HAP-1 (cell line): ENCODE results near the gene SCFD2.

Source experiments
- DNase-seq, 2 experiments: peaks; one replicate each; pipeline ENCODE4 v3.0.0-alpha.2; 2016 to 2020; ENCODE audit warnings: low spot score in 2 of 2
- H3K27me3 ChIP-seq: fragments of 250-450 bp; sonication (Bioruptor Pico); 2 replicates; pipeline ENCODE4 v1.5.1; 2020; ENCODE audit warnings: low read depth, mild to moderate bottlenecking, moderate library complexity
- H3K36me3 ChIP-seq: fragments of 250-450 bp; sonication (Bioruptor Pico); replicated peaks from 2 replicates; pipeline ENCODE4 v1.5.1; 2020; ENCODE audit warnings: mild to moderate bottlenecking
- H3K4me1 ChIP-seq: fragments of 250-450 bp; sonication (Bioruptor Pico); 2 replicates; pipeline ENCODE4 v1.5.1; 2020; ENCODE audit warnings: mild to moderate bottlenecking
- H3K4me3 ChIP-seq: fragments of 250-450 bp; sonication (Bioruptor Pico); 2 replicates; pipeline ENCODE4 v1.5.1; 2020; ENCODE audit warnings: mild to moderate bottlenecking, moderate library complexity
- H3K9me3 ChIP-seq: fragments of 250-450 bp; sonication (Bioruptor Pico); 2 replicates; pipeline ENCODE4 v1.5.1; 2020; ENCODE audit warnings: mild to moderate bottlenecking, moderate library complexity
- in situ Hi-C: fragments of 300-500 bp; cut with MboI; formaldehyde crosslinking; loops from 3 replicates; pipeline ENCODE4 v1.14.3; 2020; ENCODE audit warnings: low sequenced_read_pairs, inconsistent platforms, mixed read lengths

Gene SCFD2

DNA sequence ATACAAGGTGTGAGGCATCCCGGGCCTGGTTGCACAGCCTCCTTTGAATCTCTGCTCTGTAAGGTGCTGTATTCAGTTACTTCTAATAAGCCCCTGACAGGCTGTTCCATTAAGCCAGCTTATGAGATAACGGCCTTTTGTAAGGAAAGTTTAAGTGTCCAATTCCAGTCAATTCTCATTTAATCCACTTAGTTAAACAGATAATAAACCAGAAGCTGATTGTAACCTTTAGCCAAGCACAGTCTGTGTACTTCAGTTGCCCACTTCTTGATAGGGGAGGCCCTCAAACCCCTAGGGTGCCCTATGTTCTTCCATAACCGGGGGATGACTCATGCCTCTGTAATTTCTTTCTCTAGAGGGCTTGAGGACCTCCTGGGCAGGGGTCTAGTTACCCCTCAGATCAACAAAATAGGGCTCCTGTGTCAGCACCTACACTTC is 440.3 kb downstream of the SCFD2 start:
- in situ Hi-C loops: no loop called here
- H3K36me3 ChIP-seq: no peaks in the 10 kb centered on the region
- no peak overlapping the region for H3K4me3 ChIP-seq
- no peak for DNase-seq
- H3K4me1 ChIP-seq: no peaks in the 10 kb centered on the region
- no peaks in the 10 kb centered on the region for H3K27me3 ChIP-seq
- H3K9me3 ChIP-seq: no peaks in the 10 kb centered on the region

DNA sequence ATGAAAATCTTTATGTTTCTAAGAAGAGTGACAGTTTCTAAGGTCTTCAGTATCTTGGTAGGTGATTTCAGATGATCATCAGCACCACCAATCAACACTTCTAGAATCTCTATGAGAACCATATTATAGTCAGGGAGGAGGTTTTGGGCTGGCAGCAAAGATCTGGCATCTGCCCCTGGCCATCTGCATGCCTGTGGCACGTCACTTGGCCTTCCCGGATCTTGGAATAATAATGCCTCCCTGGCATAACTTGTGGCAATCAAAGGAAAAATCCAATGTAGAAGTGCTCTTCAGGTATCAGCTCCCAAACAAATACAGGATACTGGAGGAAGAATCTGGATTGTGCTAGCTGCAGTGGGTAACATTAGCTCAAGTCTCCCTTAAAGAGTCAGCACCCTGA is 446.4 kb downstream of the SCFD2 start:
- no peaks in the 10 kb centered on the region for H3K36me3 ChIP-seq
- in situ Hi-C loops: no loop called here
- H3K27me3 ChIP-seq: no peaks in the 10 kb centered on the region
- H3K4me1 ChIP-seq: no peaks in the 10 kb centered on the region
- H3K9me3 ChIP-seq: no peaks in the 10 kb centered on the region
- no peak for DNase-seq
- H3K4me3 ChIP-seq: no peak overlapping the region

DNA sequence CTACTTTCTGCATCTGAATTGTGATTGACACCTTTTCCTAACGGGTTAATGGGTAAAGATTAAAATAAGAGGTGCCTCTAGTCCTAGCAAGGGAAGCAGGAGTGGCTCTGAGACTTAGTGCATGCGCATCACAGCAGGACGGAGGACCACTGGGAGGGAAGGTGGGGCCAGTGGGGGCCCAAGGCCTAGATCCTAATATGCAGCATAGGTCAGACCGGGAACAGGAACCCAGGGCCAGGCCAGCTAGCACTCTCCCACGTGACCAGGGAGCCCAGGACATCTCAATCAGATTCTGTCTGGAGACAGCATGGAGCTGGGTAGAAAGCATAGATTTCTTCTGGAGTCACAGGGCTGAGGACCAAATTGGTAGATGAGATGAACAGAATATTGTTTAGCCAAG is 448.0 kb downstream of the SCFD2 start:
- no peaks in the 10 kb centered on the region for H3K9me3 ChIP-seq
- no peaks in the 10 kb centered on the region for H3K27me3 ChIP-seq
- no peaks in the 10 kb centered on the region for H3K36me3 ChIP-seq
- DNase-seq: no peak
- H3K4me1 ChIP-seq: no peaks in the 10 kb centered on the region
- H3K4me3 ChIP-seq: no peak overlapping the region
- in situ Hi-C loops: no loop called here

DNA sequence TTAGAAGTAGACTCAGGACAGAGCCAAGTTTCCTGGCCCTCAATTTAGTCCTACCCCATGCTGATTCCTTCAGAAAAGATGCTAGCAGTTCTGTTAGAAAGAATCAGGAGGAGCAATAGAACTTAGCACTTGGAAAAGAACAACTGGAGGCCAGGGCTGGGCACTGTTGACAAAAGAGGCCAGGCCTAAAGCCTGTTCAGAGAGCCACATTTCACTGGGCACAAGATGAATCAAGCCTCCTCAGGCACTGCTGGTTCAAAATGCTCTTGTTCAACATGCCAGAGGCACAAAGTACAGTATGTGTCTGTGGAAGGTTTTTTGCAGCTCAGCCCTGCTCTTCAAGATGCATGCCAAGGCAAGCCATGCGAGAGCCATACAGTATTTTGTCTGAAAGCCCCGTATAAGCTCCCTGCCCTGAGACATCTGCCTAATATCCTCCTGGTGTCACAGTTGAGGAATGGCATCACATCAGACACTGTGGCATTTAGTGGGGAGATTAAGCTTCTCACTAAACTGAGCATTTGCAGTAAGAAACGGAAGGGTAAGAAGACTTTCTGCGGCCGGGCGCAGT is 450.0 kb downstream of the SCFD2 start:
- Histone ChIP-seq H3K4me3 (no peak overlapping the region), H3K9me3 (no peaks in the 10 kb centered on the region), H3K4me1 (no peaks in the 10 kb centered on the region), H3K36me3 (no peaks in the 10 kb centered on the region), H3K27me3 (no peaks in the 10 kb centered on the region)
- DNase-seq: no peak
- in situ Hi-C loops: no loop called here

DNA sequence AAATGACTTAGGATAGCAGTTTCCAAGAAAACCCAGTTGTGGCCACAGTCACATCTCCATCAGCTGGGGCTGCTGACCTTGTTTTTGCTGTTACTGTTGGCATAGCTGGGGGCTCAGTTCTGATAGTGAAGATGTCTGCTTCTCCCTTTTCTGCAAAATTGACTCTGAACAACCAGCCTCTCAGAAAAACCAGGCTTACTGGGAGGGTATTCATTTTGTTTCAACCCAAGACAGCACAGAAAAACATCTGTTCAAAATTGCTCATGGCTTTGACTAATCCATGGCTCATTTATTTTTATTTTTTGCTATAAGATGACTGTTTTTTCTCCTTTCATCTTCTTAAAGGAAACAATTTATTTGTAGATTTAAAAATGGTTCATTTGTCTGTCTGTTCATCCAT is 450.7 kb downstream of the SCFD2 start:
- DNase-seq: no peak
- Histone ChIP-seq H3K36me3 (no peaks in the 10 kb centered on the region), H3K4me3 (no peak overlapping the region), H3K4me1 (no peaks in the 10 kb centered on the region), H3K27me3 (no peaks in the 10 kb centered on the region), H3K9me3 (no peaks in the 10 kb centered on the region)
- in situ Hi-C loops: no loop called here

DNA sequence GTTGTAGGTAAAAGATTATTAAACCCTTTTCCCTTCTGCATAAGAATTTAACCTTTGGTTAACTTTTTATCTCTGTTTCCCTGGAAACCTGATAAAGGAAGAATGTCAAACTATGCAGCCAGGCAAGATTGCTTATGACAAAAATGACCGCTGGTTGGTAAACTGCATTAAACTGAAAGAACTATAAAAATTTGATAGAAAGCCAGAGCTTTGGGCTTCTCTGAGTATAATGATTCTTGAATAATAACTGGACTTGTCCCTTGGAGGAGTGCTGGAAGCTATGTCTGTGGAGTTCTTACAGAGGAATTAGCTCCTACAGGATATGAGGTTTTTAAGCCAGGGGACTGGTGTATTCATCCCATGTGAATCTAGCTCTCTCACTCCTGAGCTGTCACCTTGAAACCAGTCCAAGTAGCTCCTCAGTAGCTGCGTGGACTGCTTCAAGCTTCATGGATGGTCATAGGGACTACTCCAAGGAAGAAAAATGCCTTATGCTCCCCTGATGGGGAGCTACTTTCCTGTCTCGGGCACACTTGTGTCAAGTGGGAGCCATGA is 451.7 kb downstream of the SCFD2 start:
- H3K27me3 ChIP-seq: no peaks in the 10 kb centered on the region
- H3K36me3 ChIP-seq: no peaks in the 10 kb centered on the region
- no peak overlapping the region for H3K4me3 ChIP-seq
- DNase-seq: no peak
- no peaks in the 10 kb centered on the region for H3K9me3 ChIP-seq
- no peaks in the 10 kb centered on the region for H3K4me1 ChIP-seq
- in situ Hi-C loops: no loop called here

DNA sequence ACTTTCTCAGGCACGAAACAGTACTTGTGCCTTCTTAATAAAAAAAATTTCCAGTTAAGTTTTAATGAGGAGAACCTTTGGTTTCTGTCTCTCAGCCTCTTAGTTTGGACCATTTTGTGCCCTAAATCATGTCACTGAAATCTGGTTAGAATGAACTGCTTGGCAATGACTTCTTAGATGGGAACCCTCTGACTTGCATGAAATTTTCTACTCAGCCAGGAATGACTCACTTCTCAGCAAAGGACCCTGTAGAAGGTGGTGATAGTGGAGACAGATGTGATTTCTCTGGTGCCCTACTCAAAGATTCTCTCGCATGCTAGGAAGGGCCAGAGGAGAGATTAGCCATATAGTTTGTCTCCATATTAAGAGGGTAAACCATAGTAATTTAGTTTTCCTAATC is 453.3 kb downstream of the SCFD2 start:
- in situ Hi-C loops: no loop called here
- DNase-seq: no peak

DNA sequence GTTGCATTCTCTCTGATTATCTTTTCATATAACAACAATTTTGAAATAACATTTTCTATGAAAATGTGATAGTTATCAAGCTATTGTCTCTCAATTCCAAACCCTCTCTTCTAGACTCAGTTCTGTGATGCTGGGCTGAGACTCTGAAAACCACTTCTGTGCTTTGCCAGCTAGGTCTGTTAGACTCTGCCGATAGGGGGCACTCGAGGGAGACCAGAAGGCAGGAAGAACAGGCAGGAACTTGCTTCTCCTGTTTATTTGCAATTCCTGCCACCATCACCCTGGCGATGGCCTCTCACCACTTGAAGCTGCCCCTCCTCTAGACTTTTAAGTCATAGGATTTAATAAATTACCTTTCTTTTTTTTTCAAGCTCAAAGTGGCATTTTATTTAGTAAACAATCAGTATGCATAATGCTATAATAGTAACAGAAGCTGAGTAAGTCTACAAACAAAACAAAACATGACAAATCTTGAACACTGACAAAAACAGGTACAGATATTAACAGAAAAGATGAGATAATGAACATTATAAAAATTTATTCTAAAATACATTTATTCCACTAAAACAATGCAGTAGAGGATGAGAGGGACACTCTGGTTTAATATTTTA is 454.1 kb downstream of the SCFD2 start:
- Histone ChIP-seq H3K36me3 (no peaks in the 10 kb centered on the region), H3K4me3 (no peak overlapping the region), H3K4me1 (no peaks in the 10 kb centered on the region), H3K9me3 (no peaks in the 10 kb centered on the region), H3K27me3 (no peaks in the 10 kb centered on the region)
- in situ Hi-C loops: no loop called here
- DNase-seq: peak; percentile 56 to 92

More for the DNA sequence above, 453.3 kb downstream of the SCFD2 start:
- no peak overlapping the region for H3K4me3 ChIP-seq
- no peaks in the 10 kb centered on the region for H3K4me1 ChIP-seq
- no peaks in the 10 kb centered on the region for H3K27me3 ChIP-seq
- no peaks in the 10 kb centered on the region for H3K9me3 ChIP-seq
- H3K36me3 ChIP-seq: no peaks in the 10 kb centered on the region

DNA sequence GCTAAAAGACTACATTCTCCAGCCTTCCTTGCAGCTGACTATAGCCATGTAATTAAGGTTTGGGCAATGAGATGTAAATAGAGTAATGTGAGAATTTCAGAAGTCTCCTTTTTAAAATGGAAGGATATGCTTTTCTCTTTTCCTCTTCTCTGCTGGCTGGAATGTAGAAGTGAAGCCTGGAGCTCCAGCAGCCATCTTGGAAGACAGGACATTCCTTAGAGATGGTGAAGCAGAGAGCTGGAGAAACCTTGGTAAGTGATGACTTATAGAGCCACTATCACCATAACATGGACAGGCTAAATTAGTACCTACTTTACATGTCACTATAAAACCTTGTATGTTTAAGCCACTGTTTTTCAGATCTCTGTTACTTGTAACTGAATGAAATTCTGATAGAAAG is 455.7 kb downstream of the SCFD2 start:
- Histone ChIP-seq H3K9me3 (no peaks in the 10 kb centered on the region), H3K36me3 (no peaks in the 10 kb centered on the region), H3K4me3 (no peak overlapping the region), H3K4me1 (no peaks in the 10 kb centered on the region), H3K27me3 (no peaks in the 10 kb centered on the region)
- in situ Hi-C loops: no loop called here
- no peak for DNase-seq

DNA sequence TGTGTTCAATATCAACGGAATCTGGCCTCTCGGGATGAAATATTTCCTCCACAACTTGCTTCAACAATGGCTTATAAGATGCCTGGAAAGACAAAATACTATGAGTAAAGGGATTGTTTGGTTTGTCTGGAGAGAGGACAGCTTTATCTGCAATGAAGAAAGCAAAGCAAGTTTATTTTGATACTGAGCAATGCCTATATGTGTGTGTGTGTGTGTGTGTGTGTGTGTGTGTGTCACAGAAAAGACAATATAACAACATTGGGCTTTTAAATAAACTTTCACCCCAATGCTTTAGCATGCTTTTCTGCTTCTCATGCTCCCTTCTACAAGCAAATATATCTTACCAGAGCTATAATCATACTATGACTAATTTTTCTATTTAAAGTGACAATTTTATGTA is 458.4 kb downstream of the SCFD2 start:
- in situ Hi-C loops: no loop called here
- Histone ChIP-seq H3K27me3 (no peaks in the 10 kb centered on the region), H3K4me3 (no peak overlapping the region), H3K9me3 (no peaks in the 10 kb centered on the region), H3K4me1 (no peaks in the 10 kb centered on the region), H3K36me3 (no peaks in the 10 kb centered on the region)
- no peak for DNase-seq

DNA sequence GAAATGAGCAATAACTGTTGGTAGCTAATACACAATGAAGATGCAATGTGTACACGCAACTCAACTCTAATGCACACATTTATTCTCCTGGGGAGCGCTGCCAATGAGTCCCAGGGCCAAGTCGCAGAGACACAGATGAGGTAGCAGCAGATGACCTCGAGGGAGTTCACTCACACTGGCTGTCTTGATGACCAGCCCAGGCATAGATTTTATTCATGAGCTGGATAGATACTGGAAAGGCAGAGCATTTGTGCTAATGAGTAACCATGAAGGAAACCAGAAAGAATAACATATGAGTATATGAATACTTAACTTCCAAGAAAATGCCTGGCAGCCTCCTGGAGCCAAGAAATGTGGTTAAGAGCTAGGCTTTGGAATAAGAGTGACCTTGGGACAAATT is 461.4 kb downstream of the SCFD2 start:
- Histone ChIP-seq H3K9me3 (no peaks in the 10 kb centered on the region), H3K4me1 (no peaks in the 10 kb centered on the region), H3K4me3 (no peak overlapping the region), H3K36me3 (no peaks in the 10 kb centered on the region), H3K27me3 (no peaks in the 10 kb centered on the region)
- in situ Hi-C loops: no loop called here
- DNase-seq: no peak

DNA sequence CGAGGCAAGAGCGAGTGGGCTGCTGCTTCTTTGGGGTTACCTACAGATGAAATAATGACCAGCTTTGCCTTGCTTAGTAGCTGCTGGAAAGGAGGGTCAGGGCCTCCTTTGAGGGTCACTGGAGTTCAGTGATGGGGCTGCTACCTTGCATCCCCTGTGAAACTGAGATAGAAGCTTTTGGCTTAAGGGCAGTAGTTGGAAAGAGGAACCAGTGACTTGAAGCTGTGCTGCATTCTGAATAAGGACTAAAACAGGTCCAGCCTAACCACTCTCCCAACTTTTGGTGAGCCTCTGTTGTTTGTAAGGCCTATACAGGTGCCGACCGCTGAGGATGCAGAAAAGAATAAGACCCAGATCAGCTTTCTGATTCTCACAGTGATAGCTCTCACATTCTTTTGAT is 462.6 kb downstream of the SCFD2 start:
- in situ Hi-C loops: no loop called here
- no peak for DNase-seq
- Histone ChIP-seq H3K9me3 (no peaks in the 10 kb centered on the region), H3K4me3 (no peak overlapping the region), H3K36me3 (no peaks in the 10 kb centered on the region), H3K4me1 (no peaks in the 10 kb centered on the region), H3K27me3 (no peaks in the 10 kb centered on the region)

DNA sequence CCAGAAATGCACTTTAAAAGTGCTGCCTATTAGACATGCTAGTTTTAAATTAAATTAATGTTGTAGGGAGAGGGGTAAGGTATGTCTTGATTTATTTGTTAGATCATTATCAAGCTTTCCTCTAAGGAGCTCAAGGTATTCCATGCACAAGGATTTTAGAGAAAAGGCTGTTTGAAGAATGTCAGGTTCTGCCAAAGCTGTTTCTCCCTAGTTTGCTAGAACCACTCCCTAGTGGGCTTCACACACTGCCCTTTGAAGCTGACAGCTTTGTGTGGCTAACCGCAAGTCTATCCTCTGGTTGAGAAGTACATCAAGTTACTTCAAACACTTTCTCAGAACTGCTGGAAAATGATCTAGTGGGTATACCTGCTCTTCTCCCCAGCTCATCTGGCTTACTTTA is 471.4 kb downstream of the SCFD2 start:
- Histone ChIP-seq H3K27me3 (no peaks in the 10 kb centered on the region), H3K36me3 (no peaks in the 10 kb centered on the region), H3K4me3 (no peak overlapping the region), H3K4me1 (no peaks in the 10 kb centered on the region), H3K9me3 (no peaks in the 10 kb centered on the region)
- DNase-seq: no peak
- in situ Hi-C loops: no loop called here

DNA sequence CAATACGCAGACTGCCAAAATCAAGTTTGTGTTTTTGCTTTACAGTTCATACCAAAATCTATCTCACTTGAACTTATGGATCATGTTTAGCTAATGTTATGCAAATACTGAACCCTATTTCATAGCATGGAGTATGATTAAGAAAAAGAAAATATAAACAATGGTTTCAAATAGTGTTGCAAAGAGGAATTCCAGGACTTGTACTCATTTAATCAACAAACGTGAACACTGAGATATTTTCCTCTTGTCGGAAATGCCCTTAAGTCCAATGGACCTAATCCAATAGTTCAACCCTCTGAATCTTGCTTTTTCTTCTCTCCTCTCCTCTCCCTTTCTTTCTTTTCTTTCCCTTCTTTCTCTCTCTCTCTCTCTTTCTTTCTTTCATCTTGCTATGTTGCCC is 473.0 kb downstream of the SCFD2 start:
- H3K27me3 ChIP-seq: no peaks in the 10 kb centered on the region
- DNase-seq: no peak
- H3K4me3 ChIP-seq: no peak overlapping the region
- H3K4me1 ChIP-seq: no peaks in the 10 kb centered on the region
- in situ Hi-C loops: no loop called here
- no peaks in the 10 kb centered on the region for H3K36me3 ChIP-seq
- no peaks in the 10 kb centered on the region for H3K9me3 ChIP-seq

DNA sequence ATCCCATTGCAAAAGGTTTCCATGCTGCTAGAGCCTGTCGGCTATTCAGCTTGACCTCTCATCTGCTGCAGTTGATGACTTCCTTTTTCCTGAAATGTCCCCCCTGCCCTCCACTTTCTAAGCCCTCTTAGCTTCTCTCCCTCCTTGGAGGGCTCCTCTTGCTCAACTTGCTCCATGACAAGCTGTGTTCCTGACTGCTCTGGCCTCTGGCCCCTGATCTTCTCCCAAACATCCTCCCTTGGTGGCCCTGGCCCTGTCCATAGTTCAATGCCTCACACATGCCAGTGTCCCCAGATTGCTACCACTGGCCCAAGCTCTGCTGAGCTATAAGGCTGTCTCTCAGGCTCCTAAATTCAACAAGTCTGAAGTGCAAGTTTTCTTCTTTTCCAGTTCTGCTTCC is 474.1 kb downstream of the SCFD2 start:
- DNase-seq: no peak
- H3K4me1 ChIP-seq: no peaks in the 10 kb centered on the region
- no peaks in the 10 kb centered on the region for H3K9me3 ChIP-seq
- no peaks in the 10 kb centered on the region for H3K36me3 ChIP-seq
- H3K27me3 ChIP-seq: no peaks in the 10 kb centered on the region
- in situ Hi-C loops: no loop called here
- H3K4me3 ChIP-seq: no peak overlapping the region
